ENCODE results near the gene SGCD. TPM values are rescaled to one million over a fixed set of nuclear protein-coding genes. Genes with fewer than 3 reads are reported as not detected.

Gene SGCD
- total RNA-seq, 2 donors from 2014 or later, result 1.0 to 2.2 TPM

GRCh38 chr5:156764176-156764971 is 437.4 kb downstream of the SGCD start:
- Histone ChIP-seq H3K4me3 (no peak overlapping the region), H3K36me3 (no peaks in the 10 kb centered on the region), H3K9me3 (no peaks in the 10 kb centered on the region), H3K27me3 (no peaks in the 10 kb centered on the region), H3K4me1 (no peaks in the 10 kb centered on the region), H3K27ac (no peak overlapping the region), H3K9ac (ENCODE audit: low read depth in 2 of 2, low read length in 2 of 2) (no peak overlapping the region)
- no peak for DNase-seq
- intact Hi-C loops (cut with DNase I), result no loop called here
- TF ChIP-seq CTCF (IDR thresholded peaks at IDR 0.05), result no peak

- no peaks in the 10 kb centered on the region for H3K27me3 ChIP-seq
- intact Hi-C loops (cut with DNase I), result no loop called here
- no peak overlapping the region for H3K9ac ChIP-seq (ENCODE audit: low read depth in 2 of 2, low read length in 2 of 2)
- DNase-seq, result no peak
- no peaks in the 10 kb centered on the region for H3K36me3 ChIP-seq
- no peak overlapping the region for H3K27ac ChIP-seq
- no peak overlapping the region for H3K4me3 ChIP-seq
- no peaks in the 10 kb centered on the region for H3K4me1 ChIP-seq
- H3K9me3 ChIP-seq, result no peaks in the 10 kb centered on the region
- TF ChIP-seq CTCF (IDR thresholded peaks at IDR 0.05), result no peak
Measured at GRCh38 chr5:156774273-156774672, 447.3 kb downstream of the SGCD start.

GRCh38 chr5:156778139-156778706 is 451.3 kb downstream of the SGCD start:
- no peaks in the 10 kb centered on the region for H3K9me3 ChIP-seq
- no peaks in the 10 kb centered on the region for H3K27me3 ChIP-seq
- no peaks in the 10 kb centered on the region for H3K36me3 ChIP-seq
- TF ChIP-seq CTCF (IDR thresholded peaks at IDR 0.05), result no peak
- intact Hi-C loops (cut with DNase I), result no loop called here
- no peak overlapping the region for H3K9ac ChIP-seq (ENCODE audit: low read depth in 2 of 2, low read length in 2 of 2)
- DNase-seq, result no peak
- H3K4me3 ChIP-seq, result no peak overlapping the region
- no peak overlapping the region for H3K27ac ChIP-seq
- H3K4me1 ChIP-seq, result no peaks in the 10 kb centered on the region

- Histone ChIP-seq H3K9ac (ENCODE audit: low read depth in 2 of 2, low read length in 2 of 2) (no peak overlapping the region), H3K27ac (no peak overlapping the region), H3K27me3 (no peaks in the 10 kb centered on the region), H3K9me3 (no peaks in the 10 kb centered on the region), H3K4me1 (no peaks in the 10 kb centered on the region), H3K36me3 (no peaks in the 10 kb centered on the region), H3K4me3 (no peak overlapping the region)
- DNase-seq, result no peak
- no peak for TF ChIP-seq CTCF (IDR thresholded peaks at IDR 0.05)
- intact Hi-C loops (cut with DNase I), result no loop called here
Measured at GRCh38 chr5:156778752-156779151, 451.8 kb downstream of the SGCD start.

- no peaks in the 10 kb centered on the region for H3K27me3 ChIP-seq
- H3K36me3 ChIP-seq, result no peaks in the 10 kb centered on the region
- no peak for DNase-seq
- H3K9me3 ChIP-seq, result no peaks in the 10 kb centered on the region
- no peak for TF ChIP-seq CTCF (IDR thresholded peaks at IDR 0.05)
- H3K4me3 ChIP-seq, result no peak overlapping the region
- no peak overlapping the region for H3K9ac ChIP-seq (ENCODE audit: low read depth in 2 of 2, low read length in 2 of 2)
- H3K27ac ChIP-seq, result no peak overlapping the region
- no peaks in the 10 kb centered on the region for H3K4me1 ChIP-seq
- intact Hi-C loops (cut with DNase I), result no loop called here
Measured at GRCh38 chr5:156779436-156779835, 452.5 kb downstream of the SGCD start.

All from colonic mucosa (tissue), 4 donors.